ENCODE data around the gene TBX1. TPM values are rescaled to one million over a fixed set of nuclear protein-coding genes. Genes with fewer than 3 reads are reported as not detected.
"Not testable (repeated sequence)": the region's sequence is repeated elsewhere in the genome, so short reads cannot be mapped to it uniquely, and the experiment has no call there.

The TBX1 gene
- total RNA-seq, 1 donor from 2014 or later = not detected

DNA sequence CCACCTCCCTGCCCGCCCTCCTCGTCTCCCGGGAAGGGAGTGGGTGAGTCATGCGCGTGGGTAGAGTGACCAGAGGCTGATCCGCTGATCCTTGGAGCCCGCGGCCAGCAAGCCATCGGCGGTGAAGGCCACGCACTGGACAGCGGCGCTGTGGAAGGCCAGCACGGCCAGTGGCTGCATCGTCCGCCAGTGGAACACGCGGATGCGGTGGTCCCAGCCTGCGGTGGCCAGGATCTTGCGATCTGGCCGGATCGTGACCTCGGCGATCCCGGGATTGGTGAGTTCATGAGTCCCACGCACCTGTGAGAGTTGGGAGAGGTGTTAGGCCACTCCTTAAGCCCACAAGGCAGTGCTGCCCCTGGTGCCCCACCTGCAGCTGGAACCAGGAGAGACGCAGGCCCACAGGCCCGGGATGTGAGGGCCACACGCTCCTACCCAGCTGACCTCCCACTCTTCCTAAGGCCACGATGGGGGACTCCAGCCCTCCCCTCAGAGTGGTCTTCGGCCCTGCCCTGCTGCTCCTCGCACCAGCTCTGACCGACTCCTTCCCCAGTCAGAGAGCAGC is 28.2 kb downstream of the TBX1 start:
- TF ChIP-seq, protein P1, sequence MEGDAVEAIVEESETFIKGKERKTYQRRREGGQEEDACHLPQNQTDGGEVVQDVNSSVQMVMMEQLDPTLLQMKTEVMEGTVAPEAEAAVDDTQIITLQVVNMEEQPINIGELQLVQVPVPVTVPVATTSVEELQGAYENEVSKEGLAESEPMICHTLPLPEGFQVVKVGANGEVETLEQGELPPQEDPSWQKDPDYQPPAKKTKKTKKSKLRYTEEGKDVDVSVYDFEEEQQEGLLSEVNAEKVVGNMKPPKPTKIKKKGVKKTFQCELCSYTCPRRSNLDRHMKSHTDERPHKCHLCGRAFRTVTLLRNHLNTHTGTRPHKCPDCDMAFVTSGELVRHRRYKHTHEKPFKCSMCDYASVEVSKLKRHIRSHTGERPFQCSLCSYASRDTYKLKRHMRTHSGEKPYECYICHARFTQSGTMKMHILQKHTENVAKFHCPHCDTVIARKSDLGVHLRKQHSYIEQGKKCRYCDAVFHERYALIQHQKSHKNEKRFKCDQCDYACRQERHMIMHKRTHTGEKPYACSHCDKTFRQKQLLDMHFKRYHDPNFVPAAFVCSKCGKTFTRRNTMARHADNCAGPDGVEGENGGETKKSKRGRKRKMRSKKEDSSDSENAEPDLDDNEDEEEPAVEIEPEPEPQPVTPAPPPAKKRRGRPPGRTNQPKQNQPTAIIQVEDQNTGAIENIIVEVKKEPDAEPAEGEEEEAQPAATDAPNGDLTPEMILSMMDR (conservative IDR thresholded peaks at IDR 0.05; ENCODE audit: low read depth, low read length) = no peak
- no peak for DNase-seq (ENCODE audit: low read depth)
- no peak overlapping the region for H3K4me3 ChIP-seq (ENCODE audit: low read depth, low read length)

DNA sequence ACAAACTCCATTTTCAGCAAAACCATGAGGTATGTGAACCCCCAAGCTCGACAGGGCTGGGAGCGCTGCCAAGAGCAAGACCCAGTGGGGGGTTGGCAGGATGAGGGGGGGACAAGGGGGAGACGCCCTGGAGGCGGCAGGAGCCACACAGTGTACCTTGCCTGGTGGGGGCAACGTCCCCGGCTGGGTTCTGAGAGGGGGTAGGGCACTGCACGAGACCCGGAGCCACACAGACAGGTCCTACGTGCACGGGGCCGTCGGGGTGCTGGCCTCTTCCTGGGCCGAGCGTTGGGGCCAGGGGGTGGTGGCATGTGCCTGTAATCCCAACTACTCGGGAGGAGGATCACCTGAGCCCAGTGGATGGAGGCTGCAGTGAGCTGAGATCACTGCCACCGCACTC is 28.8 kb downstream of the TBX1 start:
- TF ChIP-seq, protein P1 (conservative IDR thresholded peaks at IDR 0.05; ENCODE audit: low read depth, low read length) = no peak
- DNase-seq (ENCODE audit: low read depth) = no peak
- no peak overlapping the region for H3K4me3 ChIP-seq (ENCODE audit: low read depth, low read length)

DNA sequence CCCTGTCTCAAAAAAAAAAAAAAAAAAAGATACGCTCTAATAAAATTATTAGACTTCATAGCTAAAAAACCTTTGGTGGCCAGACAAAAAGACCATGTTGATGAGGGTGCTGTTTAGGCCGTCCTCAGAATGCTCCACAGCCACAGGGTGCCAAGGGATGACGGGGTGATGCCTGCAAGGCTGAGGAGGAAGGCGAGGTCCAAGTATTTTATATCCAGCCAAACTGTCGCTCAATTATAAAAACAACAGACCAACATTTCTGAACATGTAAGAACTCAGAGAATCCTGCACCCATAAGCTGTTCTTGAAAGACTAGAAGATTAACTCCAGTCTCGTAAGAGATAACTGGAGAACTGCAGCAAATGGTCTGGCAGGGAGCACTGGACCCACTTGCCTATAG is 29.2 kb downstream of the TBX1 start:
- TF ChIP-seq, protein P1 (conservative IDR thresholded peaks at IDR 0.05; ENCODE audit: low read depth, low read length) = no peak
- H3K4me3 ChIP-seq (ENCODE audit: low read depth, low read length) = no peak overlapping the region
- DNase-seq (ENCODE audit: low read depth) = no peak

DNA sequence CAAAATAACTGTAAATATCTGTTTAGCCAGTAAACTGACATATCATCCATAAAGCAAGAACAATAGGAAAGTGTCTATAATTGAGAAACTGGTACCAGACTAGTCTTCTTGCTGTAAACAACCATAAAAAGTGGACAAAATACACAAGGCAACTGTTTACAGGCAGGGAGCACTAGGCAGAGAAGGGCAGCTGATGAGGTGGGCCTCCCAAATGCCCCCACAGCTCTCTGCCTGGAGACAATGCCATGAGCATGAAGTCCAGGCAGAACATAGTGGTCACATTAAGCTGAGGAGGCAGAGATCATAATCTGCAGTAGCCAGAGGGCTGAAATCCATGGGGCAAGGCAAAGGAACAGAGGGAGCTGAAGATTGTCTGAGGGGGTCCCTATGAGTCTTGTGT is 30.7 kb downstream of the TBX1 start:
- TF ChIP-seq, protein P1 (conservative IDR thresholded peaks at IDR 0.05; ENCODE audit: low read depth, low read length) = no peak
- DNase-seq (ENCODE audit: low read depth) = no peak
- H3K4me3 ChIP-seq (ENCODE audit: low read depth, low read length) = no peak overlapping the region

DNA sequence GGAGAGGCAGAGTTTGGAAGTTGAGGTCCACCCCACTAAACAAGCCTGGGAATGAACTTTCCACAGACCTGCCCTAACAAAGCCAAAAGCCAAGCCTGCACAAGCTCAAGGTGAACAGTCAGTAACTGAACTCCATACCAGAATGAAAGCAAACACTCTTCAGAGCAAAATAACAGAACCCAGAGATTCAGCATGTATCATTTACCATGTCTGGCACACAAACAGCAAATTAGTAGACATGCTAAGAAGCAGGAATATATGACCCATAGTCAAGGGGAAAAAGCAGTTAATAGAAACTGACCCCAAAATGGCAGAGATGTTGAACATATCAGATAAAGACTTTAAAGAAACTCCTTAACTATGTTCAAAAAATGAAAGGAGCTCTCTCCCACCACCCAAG is 31.3 kb downstream of the TBX1 start:
- TF ChIP-seq, protein P1 (conservative IDR thresholded peaks at IDR 0.05; ENCODE audit: low read depth, low read length) = no peak
- DNase-seq (ENCODE audit: low read depth) = no peak
- H3K4me3 ChIP-seq (ENCODE audit: low read depth, low read length) = no peak overlapping the region

DNA sequence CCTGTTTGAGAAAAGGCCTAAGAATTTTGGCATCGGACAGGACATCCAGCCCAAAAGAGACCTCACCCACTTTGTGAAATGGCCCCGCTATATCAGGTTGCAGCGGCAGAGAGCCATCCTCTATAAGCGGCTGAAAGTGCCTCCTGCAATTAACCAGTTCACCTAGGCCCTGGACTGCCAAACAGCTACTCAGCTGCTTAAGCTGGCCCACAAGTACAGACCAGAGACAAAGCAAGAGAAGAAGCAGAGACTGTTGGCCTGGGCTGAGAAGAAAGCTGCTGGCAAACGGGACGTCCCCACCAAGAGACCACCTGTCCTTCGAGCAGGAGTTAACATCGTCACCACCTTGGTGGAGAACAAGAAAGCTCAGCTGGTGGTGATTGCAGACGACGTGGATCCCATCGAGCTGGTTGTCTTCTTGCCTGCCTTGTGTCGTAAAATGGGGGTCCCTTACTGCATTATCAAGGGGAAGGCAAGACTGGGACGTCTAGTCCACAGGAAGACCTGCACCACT is 31.9 kb downstream of the TBX1 start:
- H3K4me3 ChIP-seq (ENCODE audit: low read depth, low read length); DNase-seq (ENCODE audit: low read depth): not testable (repeated sequence)

DNA sequence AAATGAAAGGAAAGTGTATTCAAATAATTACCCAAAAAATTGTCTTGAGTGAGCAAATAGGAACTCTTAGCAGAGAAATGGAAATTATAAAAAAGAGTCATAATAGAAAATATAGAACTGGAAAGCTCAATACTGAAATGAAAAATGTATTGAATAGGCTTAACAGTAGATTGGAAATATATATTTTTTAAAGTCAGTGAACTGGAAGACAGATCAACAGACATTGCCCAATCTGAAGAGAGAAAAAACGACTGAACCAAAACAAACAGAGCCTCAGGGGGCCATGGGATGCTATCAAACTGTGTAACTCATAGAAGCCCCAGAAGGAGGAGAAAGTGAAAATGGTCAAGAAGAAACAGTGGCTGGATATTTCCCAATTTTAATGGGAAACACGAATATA is 32.6 kb downstream of the TBX1 start:
- DNase-seq (ENCODE audit: low read depth) = no peak
- TF ChIP-seq, protein P1 (conservative IDR thresholded peaks at IDR 0.05; ENCODE audit: low read depth, low read length) = no peak
- H3K4me3 ChIP-seq (ENCODE audit: low read depth, low read length) = no peak overlapping the region
